ENCODE data around the gene ST6GALNAC5. TPM values are rescaled to one million over a fixed set of nuclear protein-coding genes. Genes with fewer than 3 reads are reported as not detected.

Gene ST6GALNAC5
- total and polyA plus RNA-seq, 2 of the 13 experiments (the other 11 are each of a cell fraction or from before 2014, with no cell fraction given): not detected

- no peak for TF ChIP-seq ZNF646 (CRISPR knock-in tag; IDR thresholded peaks at IDR 0.05)
- no peak for TF ChIP-seq KDM6A (CRISPR knock-in tag; IDR thresholded peaks at IDR 0.05; ENCODE audit: low read depth)
- TF ChIP-seq PCBP2 (optimal IDR thresholded peaks at IDR 0.05; ENCODE audit: low read depth, low read length, poor library complexity, severe bottlenecking): no peak
- TF ChIP-seq SAFB2 (CRISPR knock-in tag; IDR thresholded peaks at IDR 0.05; ENCODE audit: borderline replicate concordance, low read depth): no peak
- no peak for TF ChIP-seq RARG (CRISPR knock-in tag; IDR thresholded peaks at IDR 0.05; ENCODE audit: low read depth)
- TF ChIP-seq ZNF550 (CRISPR knock-in tag; IDR thresholded peaks at IDR 0.05; ENCODE audit: borderline replicate concordance): no peak
- TF ChIP-seq ZC3H4 (CRISPR knock-in tag; IDR thresholded peaks at IDR 0.05; ENCODE audit: borderline replicate concordance): no peak
- TF ChIP-seq ZNF451 (CRISPR knock-in tag; IDR thresholded peaks at IDR 0.05): no peak
- TF ChIP-seq REXO4 (CRISPR knock-in tag; IDR thresholded peaks at IDR 0.05; ENCODE audit: borderline replicate concordance): no peak
- TF ChIP-seq SP5 (CRISPR knock-in tag; IDR thresholded peaks at IDR 0.05; ENCODE audit: borderline replicate concordance, low read depth): no peak
- TF ChIP-seq ZNF362 (CRISPR knock-in tag; IDR thresholded peaks at IDR 0.05; ENCODE audit: borderline replicate concordance): no peak
- TF ChIP-seq ZNF616 (CRISPR knock-in tag; IDR thresholded peaks at IDR 0.05; ENCODE audit: low read depth): no peak
- TF ChIP-seq ZNF891 (CRISPR knock-in tag; IDR thresholded peaks at IDR 0.05): no peak
Observed at GRCh38 chr1:76843821-76844464, 23.3 kb upstream of the ST6GALNAC5 start (continued).

Data from HepG2 (cell line).